OCI-LY7 (cell line): ENCODE measurements around the gene CFAP77. TPM values are rescaled to one million over a fixed set of nuclear protein-coding genes. Genes with fewer than 3 reads are reported as not detected.

Source experiments
- BruUV-seq: library from RNA; stranded (reverse); fragments of 400-500 nt; replicated peaks from 2 replicates; lab custom pipeline; 2021; lab: Mats Ljungman, UMichigan
- CTCF ChIA-PET: fragments of 300-600 bp; sonication (Branson Sonifier 250); formaldehyde crosslinking; loops from one replicate; lab custom pipeline; 2022; ENCODE audit warnings: antibody characterized with exemption; ENCODE audit not compliant: unreplicated experiment; lab: Charles Lee
- POLR2A ChIA-PET: fragments of 300-600 bp; sonication (Branson Sonifier 250); formaldehyde crosslinking; loops from one replicate; lab custom pipeline; 2022; ENCODE audit warnings: antibody characterized with exemption; lab: Charles Lee
- DNase-seq: peaks from one replicate; pipeline ENCODE4 v3.0.0-alpha.2; 2015; ENCODE audit warnings: low spot score
- H2AFZ ChIP-seq: fragments of 200-600 bp; sonication (generic), shearing (Covaris generic); 2 replicates; pipeline ENCODE4 v1.6.1; 2014; ENCODE audit warnings: mild to moderate bottlenecking, antibody characterized with exemption, low read length, moderate library complexity
- H3K27ac ChIP-seq: fragments of 200-600 bp; sonication (generic); 2 replicates; pipeline ENCODE4 v1.5.1; 2014; ENCODE audit warnings: mixed run types, low read depth, mild to moderate bottlenecking, moderate library complexity, low read length, inconsistent platforms; ENCODE audit not compliant: poor library complexity, severe bottlenecking
- H3K36me3 ChIP-seq: fragments of 200-600 bp; sonication (generic); 2 replicates; pipeline ENCODE4 v1.6.1; 2014; ENCODE audit warnings: mild to moderate bottlenecking, antibody characterized with exemption, low read length, moderate library complexity, mixed read lengths; ENCODE audit not compliant: insufficient read depth
- H3K4me1 ChIP-seq: fragments of 200-600 bp; sonication (generic); 2 replicates; pipeline ENCODE4 v1.5.1; 2014; ENCODE audit warnings: mild to moderate bottlenecking, low read length; ENCODE audit not compliant: insufficient read depth, poor library complexity, severe bottlenecking
- H3K4me2 ChIP-seq: fragments of 200-600 bp; sonication (generic); 2 replicates; pipeline ENCODE4 v1.6.1; 2014; ENCODE audit warnings: mild to moderate bottlenecking, low read length
- H3K4me3 ChIP-seq: fragments of 200-600 bp; sonication (generic); 2 replicates; pipeline ENCODE4 v1.5.1; 2014; ENCODE audit warnings: mild to moderate bottlenecking, low read depth, low read length; ENCODE audit not compliant: poor library complexity, severe bottlenecking
- H3K79me2 ChIP-seq: fragments of 200-600 bp; sonication (generic); 2 replicates; pipeline ENCODE4 v1.6.1; 2016; ENCODE audit warnings: low read depth, mild to moderate bottlenecking, low read length, moderate library complexity, mixed read lengths; ENCODE audit not compliant: insufficient read depth
- H3K9me2 ChIP-seq: fragments of 200-600 bp; sonication (generic); 2 replicates; pipeline ENCODE4 v1.6.1; 2016; ENCODE audit warnings: mild to moderate bottlenecking, low read length, mixed read lengths; ENCODE audit not compliant: insufficient read depth
- H3K9me3 ChIP-seq: fragments of 200-600 bp; sonication (generic); 2 replicates; pipeline ENCODE4 v1.6.1; 2014; ENCODE audit warnings: mild to moderate bottlenecking, mixed run types, low read length, mixed read lengths
- H4K20me1 ChIP-seq: fragments of 200-600 bp; sonication (generic); 2 replicates; pipeline ENCODE4 v1.6.1; 2014; ENCODE audit warnings: mild to moderate bottlenecking, antibody characterized with exemption, low read length, moderate library complexity, mixed read lengths; ENCODE audit not compliant: insufficient read depth
- CTCF ChIP-seq: fragments of 200-600 bp; sonication (generic); conservative IDR thresholded peaks from 2 replicates; pipeline ENCODE4 v1.5.1; 2014; ENCODE audit warnings: mild to moderate bottlenecking, antibody characterized with exemption, low read length, moderate library complexity, mixed read lengths
- EZH2phosphoT487 ChIP-seq: fragments of 200-600 bp; sonication (generic); IDR thresholded peaks from 2 replicates; pipeline ENCODE4 v1.6.1; 2018; ENCODE audit warnings: low read depth, borderline replicate concordance, mild to moderate bottlenecking, mixed run types, antibody characterized with exemption, low read length, moderate library complexity, mixed read lengths
- intact Hi-C: fragments of 100-400 bp; cut with micrococcal nuclease; formaldehyde crosslinking; loops from one replicate; pipeline ENCODE4 v1.10.0; 2022; ENCODE audit not compliant: unreplicated experiment
- total RNA-seq, 2 experiments: library from RNA; depleted of rRNA in 1 of 2; stranded (reverse); fragments of >200 nt in 1 of 2; shearing (Covaris generic) in 1 of 2; gene quantifications; 2 replicates each; pipeline ENCODE4 v1.2.3, GENCODE V29; 2014 to 2022

The CFAP77 gene
- total RNA-seq, 2 experiments from 2014 or later = not detected

GRCh38 chr9:132499251-132499650 lies 89.2 kb downstream of the CFAP77 start:
- ChIA-PET CTCF (no interaction called here), POLR2A (no interaction called here)
- no TSS peak for BruUV-seq
- no peak overlapping the region for H3K27ac ChIP-seq
- no peak overlapping the region for H3K4me2 ChIP-seq
- no peaks in the 10 kb centered on the region for H4K20me1 ChIP-seq
- no peaks in the 10 kb centered on the region for H3K9me2 ChIP-seq
- H3K9me3 ChIP-seq = no peaks in the 10 kb centered on the region
- no peak for TF ChIP-seq CTCF
- TF ChIP-seq EZH2phosphoT487 = no peak
- DNase-seq = no peak
- no peaks in the 10 kb centered on the region for H3K4me1 ChIP-seq
- intact Hi-C loops = no loop called here
- H2AFZ ChIP-seq = no peak overlapping the region
- H3K79me2 ChIP-seq = no peaks in the 10 kb centered on the region
- no peaks in the 10 kb centered on the region for H3K36me3 ChIP-seq
- no peak overlapping the region for H3K4me3 ChIP-seq

GRCh38 chr9:132500193-132500592 lies 90.2 kb downstream of the CFAP77 start:
- no peak overlapping the region for H3K4me3 ChIP-seq
- no peak for DNase-seq
- intact Hi-C loops = no loop called here

More at GRCh38 chr9:132500193-132500592, 90.2 kb downstream of the CFAP77 start:
- Histone ChIP-seq H2AFZ (no peak overlapping the region), H3K4me2 (no peak overlapping the region), H3K79me2 (no peaks in the 10 kb centered on the region), H3K36me3 (no peaks in the 10 kb centered on the region), H3K9me3 (no peaks in the 10 kb centered on the region), H3K4me1 (no peaks in the 10 kb centered on the region), H3K27ac (no peak overlapping the region), H3K9me2 (no peaks in the 10 kb centered on the region), H4K20me1 (no peaks in the 10 kb centered on the region)
- POLR2A ChIA-PET = interaction anchor here (0.6 kb wide), 1 partner anchor 15 kb away, joined by 3 read pairs; no protein-coding TSS in a partner anchor
- no TSS peak for BruUV-seq
- TF ChIP-seq EZH2phosphoT487 = no peak
- TF ChIP-seq CTCF = no peak
- CTCF ChIA-PET = no interaction called here
